ENCODE data around the gene ZFHX2. TPM values are rescaled to one million over a fixed set of nuclear protein-coding genes. Genes with fewer than 3 reads are reported as not detected.

The ZFHX2 gene
- total and polyA plus RNA-seq, 2 of the 4 experiments (the other 2 are of a cell fraction), result 0.18 to 0.53 TPM

GRCh38 chr14:23530375-23531055 lies 21.1 kb downstream of the ZFHX2 start:
- Histone ChIP-seq H4K8ac (ENCODE audit: low read depth in 2 of 2, low read length in 2 of 2) (no peak overlapping the region), H3K18ac (ENCODE audit: low read depth, low read length) (no peak overlapping the region), H3K56ac (ENCODE audit: extremely low read depth, insufficient read depth, low read length) (no peak overlapping the region), H4K20me1 (ENCODE audit: insufficient read depth, low read length) (no peaks in the 10 kb centered on the region), H2BK20ac (ENCODE audit: low read depth, low read length) (no peak overlapping the region), H3K9me3 (ENCODE audit: control insufficient read depth, insufficient read depth, low read length) (no peaks in the 10 kb centered on the region), H2AK5ac (ENCODE audit: low read depth, low read length) (no peak overlapping the region), H3K36me3 (ENCODE audit: control insufficient read depth, insufficient read depth, low read length) (no peaks in the 10 kb centered on the region), H3K4ac (ENCODE audit: low read depth, low read length) (no peak overlapping the region), H3K23ac (ENCODE audit: low read depth, low read length) (no peak overlapping the region), H3K4me2 (ENCODE audit: low read depth, low read length) (no peak overlapping the region), H2AK9ac (replicated peaks; ENCODE audit: low read depth, low read length, poor library complexity) (no peak overlapping the region), H3K4me1 (ENCODE audit: control insufficient read depth, insufficient read depth, low read length) (no peaks in the 10 kb centered on the region), H4K5ac (ENCODE audit: low read depth, low read length) (no peak overlapping the region), H3K14ac (replicated peaks; ENCODE audit: low read depth, low read length) (no peak overlapping the region), H3K4me3 (ENCODE audit: insufficient read depth, low read depth, low read length) (no peak overlapping the region), H3K9ac (ENCODE audit: low read depth, low read length) (no peak overlapping the region), H2BK5ac (ENCODE audit: low read depth, low read length, poor library complexity, severe bottlenecking) (no peak overlapping the region), H3K9me1 (ENCODE audit: insufficient read depth, low read length) (no peaks in the 10 kb centered on the region), H2BK120ac (ENCODE audit: low read depth, low read length) (no peak overlapping the region), H2BK15ac (ENCODE audit: low read depth, low read length) (no peak overlapping the region), H3K79me1 (ENCODE audit: low read depth in 1 of 2, low read length in 2 of 2) (no peaks in the 10 kb centered on the region), H4K91ac (ENCODE audit: insufficient read depth, low read depth, low read length) (no peak overlapping the region), H2AFZ (replicated peaks; ENCODE audit: low read length, poor library complexity) (no peak overlapping the region), H3K27me3 (ENCODE audit: control insufficient read depth, insufficient read depth, low read length) (no peaks in the 10 kb centered on the region), H3K27ac (ENCODE audit: insufficient read depth, low read length) (no peak overlapping the region)
- in situ Hi-C loops (cut with MboI; ENCODE audit: low sequenced_read_pairs), result no loop called here
- intact Hi-C loops (cut with micrococcal nuclease), result no loop called here
- DNase-seq (no peak), ATAC-seq (ENCODE audit: low read depth) (no peak)
- POLR2A ChIA-PET (ENCODE audit: unreplicated experiment), result no interaction called here
- dilution Hi-C loops (cut with HindIII; ENCODE audit: low sequenced_read_pairs, unreplicated experiment), result no loop called here
- BruUV-seq (replicated peaks), result no TSS peak
- TF ChIP-seq MAZ (IDR thresholded peaks at IDR 0.05; ENCODE audit: borderline replicate concordance, low read depth, low read length), result no peak
- no peak for TF ChIP-seq CEBPB (IDR thresholded peaks at IDR 0.05; ENCODE audit: low read depth, low read length)
- TF ChIP-seq, protein P1, sequence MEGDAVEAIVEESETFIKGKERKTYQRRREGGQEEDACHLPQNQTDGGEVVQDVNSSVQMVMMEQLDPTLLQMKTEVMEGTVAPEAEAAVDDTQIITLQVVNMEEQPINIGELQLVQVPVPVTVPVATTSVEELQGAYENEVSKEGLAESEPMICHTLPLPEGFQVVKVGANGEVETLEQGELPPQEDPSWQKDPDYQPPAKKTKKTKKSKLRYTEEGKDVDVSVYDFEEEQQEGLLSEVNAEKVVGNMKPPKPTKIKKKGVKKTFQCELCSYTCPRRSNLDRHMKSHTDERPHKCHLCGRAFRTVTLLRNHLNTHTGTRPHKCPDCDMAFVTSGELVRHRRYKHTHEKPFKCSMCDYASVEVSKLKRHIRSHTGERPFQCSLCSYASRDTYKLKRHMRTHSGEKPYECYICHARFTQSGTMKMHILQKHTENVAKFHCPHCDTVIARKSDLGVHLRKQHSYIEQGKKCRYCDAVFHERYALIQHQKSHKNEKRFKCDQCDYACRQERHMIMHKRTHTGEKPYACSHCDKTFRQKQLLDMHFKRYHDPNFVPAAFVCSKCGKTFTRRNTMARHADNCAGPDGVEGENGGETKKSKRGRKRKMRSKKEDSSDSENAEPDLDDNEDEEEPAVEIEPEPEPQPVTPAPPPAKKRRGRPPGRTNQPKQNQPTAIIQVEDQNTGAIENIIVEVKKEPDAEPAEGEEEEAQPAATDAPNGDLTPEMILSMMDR (conservative IDR thresholded peaks at IDR 0.05; ENCODE audit: low read depth, low read length), result no peak
- no peak for TF ChIP-seq MXI1 (IDR thresholded peaks at IDR 0.05; ENCODE audit: borderline replicate concordance, low read depth, low read length)
- no peak for TF ChIP-seq FOS (IDR thresholded peaks at IDR 0.05; ENCODE audit: low read depth, low read length)
- TF ChIP-seq RCOR1 (IDR thresholded peaks at IDR 0.05; ENCODE audit: insufficient replicate concordance, low read length), result no peak
- no peak for TF ChIP-seq NFE2L2 (IDR thresholded peaks at IDR 0.05; ENCODE audit: low read depth, low read length)
- no peak for TF ChIP-seq POLR2A (IDR thresholded peaks at IDR 0.05; ENCODE audit: low read depth, low read length)
- no peak for TF ChIP-seq RAD21 (IDR thresholded peaks at IDR 0.05; ENCODE audit: low read length)
- TF ChIP-seq, protein P2, sequence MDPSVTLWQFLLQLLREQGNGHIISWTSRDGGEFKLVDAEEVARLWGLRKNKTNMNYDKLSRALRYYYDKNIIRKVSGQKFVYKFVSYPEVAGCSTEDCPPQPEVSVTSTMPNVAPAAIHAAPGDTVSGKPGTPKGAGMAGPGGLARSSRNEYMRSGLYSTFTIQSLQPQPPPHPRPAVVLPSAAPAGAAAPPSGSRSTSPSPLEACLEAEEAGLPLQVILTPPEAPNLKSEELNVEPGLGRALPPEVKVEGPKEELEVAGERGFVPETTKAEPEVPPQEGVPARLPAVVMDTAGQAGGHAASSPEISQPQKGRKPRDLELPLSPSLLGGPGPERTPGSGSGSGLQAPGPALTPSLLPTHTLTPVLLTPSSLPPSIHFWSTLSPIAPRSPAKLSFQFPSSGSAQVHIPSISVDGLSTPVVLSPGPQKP (IDR thresholded peaks at IDR 0.05; ENCODE audit: borderline replicate concordance, low read depth, low read length), result no peak
- CTCF ChIA-PET, result interaction anchor here (0.7 kb wide), 1 partner anchor 52 kb away, joined by 3 read pairs; no protein-coding TSS in a partner anchor
- WGBS, 2 experiments (ENCODE audit: extremely low coverage in 2 of 2, insufficient read length in 1 of 2), result 69% methylated on average over 6 of the region's 10 CpGs; no CpG with 5 or more reads in 1 of the 2 experiments
